ENCODE results near the gene SCAF1.

SCAF1 gene

GRCh38 chr19:49656456-49657109 is 14.6 kb downstream of the SCAF1 start:
- no peak for DNase-seq (ENCODE audit: low read depth, low spot score)
- TF ChIP-seq, protein P1, sequence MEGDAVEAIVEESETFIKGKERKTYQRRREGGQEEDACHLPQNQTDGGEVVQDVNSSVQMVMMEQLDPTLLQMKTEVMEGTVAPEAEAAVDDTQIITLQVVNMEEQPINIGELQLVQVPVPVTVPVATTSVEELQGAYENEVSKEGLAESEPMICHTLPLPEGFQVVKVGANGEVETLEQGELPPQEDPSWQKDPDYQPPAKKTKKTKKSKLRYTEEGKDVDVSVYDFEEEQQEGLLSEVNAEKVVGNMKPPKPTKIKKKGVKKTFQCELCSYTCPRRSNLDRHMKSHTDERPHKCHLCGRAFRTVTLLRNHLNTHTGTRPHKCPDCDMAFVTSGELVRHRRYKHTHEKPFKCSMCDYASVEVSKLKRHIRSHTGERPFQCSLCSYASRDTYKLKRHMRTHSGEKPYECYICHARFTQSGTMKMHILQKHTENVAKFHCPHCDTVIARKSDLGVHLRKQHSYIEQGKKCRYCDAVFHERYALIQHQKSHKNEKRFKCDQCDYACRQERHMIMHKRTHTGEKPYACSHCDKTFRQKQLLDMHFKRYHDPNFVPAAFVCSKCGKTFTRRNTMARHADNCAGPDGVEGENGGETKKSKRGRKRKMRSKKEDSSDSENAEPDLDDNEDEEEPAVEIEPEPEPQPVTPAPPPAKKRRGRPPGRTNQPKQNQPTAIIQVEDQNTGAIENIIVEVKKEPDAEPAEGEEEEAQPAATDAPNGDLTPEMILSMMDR (IDR thresholded peaks at IDR 0.05; ENCODE audit: insufficient read depth, low read length, missing control alignments): no peak
- CTCF ChIA-PET: interaction anchor here (0.6 to 3.7 kb wide), 3 partner anchors 8 to 39 kb away, joined by 3 to 24 read pairs (median 8); no protein-coding TSS in a partner anchor
- H3K4me3 ChIP-seq (ENCODE audit: low read depth, low read length): no peak overlapping the region
- POLR2A ChIA-PET: interaction anchor here (0.7 to 2.5 kb wide), 4 partner anchors 8 to 205 kb away, joined by 3 to 15 read pairs (median 4); partner anchors contain the start of genes PIH1D1, RRAS and SCAF1

DNA sequence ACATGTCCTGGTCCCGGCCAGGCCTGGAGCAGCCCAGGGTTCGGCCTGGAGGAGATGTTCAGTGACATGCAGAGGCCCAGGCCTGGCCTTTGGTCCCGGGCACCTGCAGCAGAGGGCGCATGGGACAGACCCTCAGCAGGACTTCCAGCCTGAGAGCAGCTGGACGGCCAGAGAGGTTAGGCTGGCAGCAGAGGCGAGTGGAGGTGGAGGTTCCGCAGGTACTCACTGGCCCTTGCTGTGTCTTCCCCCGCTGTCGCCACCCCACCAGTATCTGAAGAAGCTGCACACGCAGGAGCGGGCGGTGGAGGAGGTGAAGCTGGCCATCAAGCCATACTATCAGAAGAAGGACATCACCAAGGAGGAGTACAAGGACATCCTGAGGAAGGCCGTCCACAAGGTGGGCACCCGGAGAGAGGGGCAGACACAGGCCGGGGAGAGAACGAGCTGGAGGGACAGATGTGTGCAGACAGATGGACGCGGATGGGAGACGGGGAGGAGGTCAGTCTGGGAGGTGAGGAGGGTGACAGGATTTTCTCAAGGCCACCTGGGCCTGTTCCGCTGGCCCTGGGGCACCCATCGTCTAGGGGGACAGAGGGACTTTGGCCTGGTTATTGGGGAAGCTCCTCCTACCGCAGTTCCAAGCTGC is 15.6 kb downstream of the SCAF1 start:
- CTCF ChIA-PET: interaction anchor here (3.7 kb wide), 1 partner anchor 15 kb away, joined by 24 read pairs; no protein-coding TSS in a partner anchor
- TF ChIP-seq, protein P1 (IDR thresholded peaks at IDR 0.05; ENCODE audit: insufficient read depth, low read length, missing control alignments): no peak
- POLR2A ChIA-PET: interaction anchor here (0.7 to 1.3 kb wide), 3 partner anchors 9 to 206 kb away, joined by 3 to 4 read pairs (median 3); partner anchors contain the start of gene PIH1D1
- no peak overlapping the region for H3K4me3 ChIP-seq (ENCODE audit: low read depth, low read length)
- DNase-seq (ENCODE audit: low read depth, low spot score): no peak

DNA sequence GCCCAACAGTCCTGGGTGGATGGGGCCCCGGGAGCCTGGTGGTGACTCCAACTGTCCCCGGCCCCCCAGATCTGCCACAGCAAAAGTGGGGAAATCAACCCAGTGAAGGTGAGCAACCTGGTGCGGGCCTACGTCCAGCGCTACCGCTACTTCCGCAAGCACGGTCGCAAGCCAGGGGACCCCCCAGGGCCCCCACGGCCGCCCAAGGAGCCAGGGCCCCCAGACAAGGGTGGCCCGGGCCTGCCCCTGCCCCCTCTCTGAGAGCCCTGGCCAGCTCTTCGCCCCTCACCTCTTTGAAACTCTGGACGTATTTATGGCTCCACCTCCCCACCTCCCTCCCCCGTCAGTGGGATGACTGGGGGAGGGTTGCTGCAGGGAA is 16.1 kb downstream of the SCAF1 start:
- ChIA-PET CTCF (interaction anchor here (3.7 kb wide), 1 partner anchor 14 kb away, joined by 24 read pairs; no protein-coding TSS in a partner anchor), POLR2A (interaction anchor here (0.7 to 1.0 kb wide), 2 partner anchors 14 to 18 kb away, joined by 3 read pairs; partner anchors contain the start of gene RRAS)
- no peak for DNase-seq (ENCODE audit: low read depth, low spot score)
- H3K4me3 ChIP-seq (ENCODE audit: low read depth, low read length): no peak overlapping the region
- TF ChIP-seq, protein P1 (IDR thresholded peaks at IDR 0.05; ENCODE audit: insufficient read depth, low read length, missing control alignments): no peak

DNA sequence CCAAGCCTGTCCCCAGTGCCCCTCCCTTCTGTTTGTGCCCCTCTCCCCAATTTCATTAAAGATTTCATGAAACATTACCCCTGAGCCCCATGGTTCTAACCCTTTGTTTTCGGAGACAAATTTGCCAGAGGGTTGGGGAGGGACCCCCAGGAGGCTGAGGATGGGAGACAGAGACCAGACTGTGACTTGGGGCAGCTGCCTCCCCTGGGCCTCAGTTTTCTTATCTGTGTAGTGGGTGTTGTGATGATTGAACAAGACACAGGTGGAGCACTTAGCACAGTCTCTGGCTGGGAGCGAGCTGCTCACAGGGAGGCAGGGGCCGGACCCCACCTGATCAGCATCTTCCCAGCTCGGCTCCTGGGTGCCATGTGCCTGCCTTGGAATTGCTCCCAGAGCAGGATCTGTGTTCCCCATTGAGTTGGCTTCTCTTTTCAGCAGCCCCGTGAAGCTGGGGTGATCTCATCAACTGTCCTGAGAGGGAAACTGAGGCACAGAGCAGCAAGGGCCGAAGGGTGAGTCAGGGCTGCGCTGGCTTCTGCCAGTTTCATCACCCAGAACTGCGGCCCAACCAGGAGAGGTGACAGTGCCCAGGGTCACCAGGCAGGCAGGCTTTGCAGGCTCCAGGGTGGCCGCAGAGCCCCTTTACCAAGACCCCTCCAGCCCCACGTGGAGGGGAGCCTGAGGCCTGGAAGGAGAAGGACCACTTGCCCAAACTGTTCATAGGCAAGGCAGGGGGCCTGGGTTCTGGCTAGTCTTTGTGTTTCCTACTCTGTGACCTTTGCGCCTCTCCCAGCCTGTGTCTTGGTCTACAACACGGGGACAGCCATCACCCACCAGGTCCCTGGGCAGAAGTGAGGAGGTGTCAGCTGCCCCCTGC is 16.8 kb downstream of the SCAF1 start:
- H3K4me3 ChIP-seq (ENCODE audit: low read depth, low read length): no peak overlapping the region
- TF ChIP-seq, protein P1 (IDR thresholded peaks at IDR 0.05; ENCODE audit: insufficient read depth, low read length, missing control alignments): no peak
- no peak for DNase-seq (ENCODE audit: low read depth, low spot score)
- ChIA-PET CTCF (interaction anchor here (3.7 kb wide), 1 partner anchor 14 kb away, joined by 24 read pairs; no protein-coding TSS in a partner anchor), POLR2A (interaction anchor here (0.7 to 2.1 kb wide), 3 partner anchors 14 to 19 kb away, joined by 3 to 6 read pairs (median 3); partner anchors contain the start of genes RRAS and SCAF1)

DNA sequence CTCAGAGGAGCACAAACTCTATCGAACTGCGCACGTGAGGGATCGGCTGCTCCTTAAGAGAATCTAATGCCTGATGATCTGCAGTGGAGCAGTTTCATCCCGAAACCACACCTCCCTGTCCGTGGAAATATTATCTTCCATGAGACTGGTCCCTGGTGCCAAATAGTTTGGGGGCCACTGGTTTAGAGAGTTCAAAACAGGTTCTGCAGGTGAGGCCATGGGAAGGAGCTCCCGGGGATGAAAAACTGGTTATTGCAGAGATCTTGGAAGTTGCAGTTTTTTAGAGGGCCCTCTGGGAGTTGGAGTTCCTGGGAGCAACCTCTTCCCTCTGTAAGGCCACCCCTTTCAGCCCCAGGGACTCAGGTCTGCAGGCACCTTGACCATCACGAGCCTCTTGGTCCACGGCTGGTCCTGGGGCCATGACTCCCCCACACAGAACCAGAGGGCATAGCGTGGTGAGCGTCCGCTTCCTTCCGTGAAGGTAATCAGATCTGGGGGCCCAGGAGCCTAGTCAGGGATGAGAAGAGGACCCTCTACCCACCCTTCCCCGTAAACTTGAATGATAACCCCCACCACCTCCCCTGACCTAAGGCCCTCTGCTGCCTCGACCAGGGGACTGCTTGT is 18.4 kb downstream of the SCAF1 start:
- ChIA-PET POLR2A (interaction anchor here (2.1 kb wide), 1 partner anchor 18 kb away, joined by 6 read pairs; the partner anchor contains the start of gene SCAF1), CTCF (interaction anchor here (1.0 to 5.3 kb wide), 2 partner anchors 12 to 14 kb away, joined by 4 to 48 read pairs; no protein-coding TSS in a partner anchor)
- H3K4me3 ChIP-seq (ENCODE audit: low read depth, low read length): no peak overlapping the region
- TF ChIP-seq, protein P1 (IDR thresholded peaks at IDR 0.05; ENCODE audit: insufficient read depth, low read length, missing control alignments): no peak
- DNase-seq (ENCODE audit: low read depth, low spot score): no peak

Measured in AG04449 (cell line).